ENCODE measurements around the gene PPP4C. TPM values are rescaled to one million over a fixed set of nuclear protein-coding genes. Genes with fewer than 3 reads are reported as not detected.

PPP4C gene
- total RNA-seq, 1 experiment from 2014 or later: 163 TPM

DNA sequence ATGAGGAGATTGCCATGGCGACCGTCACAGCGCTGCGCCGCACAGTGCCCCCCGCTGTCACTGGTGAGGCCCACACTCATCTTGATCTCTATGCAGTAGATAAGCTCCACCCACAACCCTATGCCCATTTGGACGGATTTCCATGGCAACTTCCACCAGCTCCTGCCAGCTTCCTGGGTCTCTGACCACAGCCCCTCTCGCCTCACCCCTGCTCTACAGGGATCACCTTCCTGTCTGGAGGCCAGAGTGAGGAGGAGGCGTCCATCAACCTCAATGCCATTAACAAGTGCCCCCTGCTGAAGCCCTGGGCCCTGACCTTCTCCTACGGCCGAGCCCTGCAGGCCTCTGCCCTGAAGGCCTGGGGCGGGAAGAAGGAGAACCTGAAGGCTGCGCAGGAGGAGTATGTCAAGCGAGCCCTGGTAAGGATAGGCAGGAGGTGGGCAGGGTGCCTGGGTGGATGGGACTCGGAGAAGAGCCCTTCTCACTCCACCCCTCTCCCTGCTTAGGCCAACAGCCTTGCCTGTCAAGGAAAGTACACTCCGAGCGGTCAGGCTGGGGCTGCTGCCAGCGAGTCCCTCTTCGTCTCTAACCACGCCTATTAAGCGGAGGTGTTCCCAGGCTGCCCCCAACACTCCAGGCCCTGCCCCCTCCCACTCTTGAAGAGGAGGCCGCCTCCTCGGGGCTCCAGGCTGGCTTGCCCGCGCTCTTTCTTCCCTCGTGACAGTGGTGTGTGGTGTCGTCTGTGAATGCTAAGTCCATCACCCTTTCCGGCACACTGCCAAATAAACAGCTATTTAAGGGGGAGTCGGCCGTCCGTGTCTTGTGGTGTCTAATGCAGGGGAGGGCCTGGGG lies 6.0 kb upstream of the PPP4C start:
- no peak overlapping the region for H4K91ac ChIP-seq (ENCODE audit: insufficient read length, low read depth, low read length)
- DNase-seq: no peak
- peaks cover 5% of the 10 kb centered on the region for H3K23me2 ChIP-seq (ENCODE audit: insufficient read length, low read depth, low read length, poor library complexity, severe bottlenecking)
- no peak overlapping the region for H2BK15ac ChIP-seq (ENCODE audit: low read depth, low read length)
- H3K27ac ChIP-seq (ENCODE audit: insufficient read length, low read depth, low read length): no peak overlapping the region
- H3K79me2 ChIP-seq (ENCODE audit: insufficient read depth, low read length): peaks cover 12% of the 10 kb centered on the region; the same call in 1 of the 2 replicates
- H2BK12ac ChIP-seq (ENCODE audit: insufficient read length, low read depth, low read length): no peak overlapping the region
- peaks cover 51 to 72% (median 58%) of the 10 kb centered on the region in 3 experiments for H3K36me3 Mint-ChIP-seq (ENCODE audit: insufficient read depth in 1 of 3, low read depth in 3 of 3)
- no peak overlapping the region for H3K4ac ChIP-seq (ENCODE audit: low read depth, low read length)
- H3K79me1 ChIP-seq (ENCODE audit: insufficient read depth, low read depth, low read length, poor library complexity, severe bottlenecking): peaks cover 7% of the 10 kb centered on the region
- no peak overlapping the region for H4K5ac ChIP-seq (ENCODE audit: insufficient read length, low read depth, low read length)
- WGBS (ENCODE audit: extremely low coverage, insufficient read length, low lambda C conversion rate): no CpG with 5 or more reads among the region's 31 CpGs
- no peak for TF ChIP-seq CTCF (conservative IDR thresholded peaks at IDR 0.05)
- no peak overlapping the region for H3K4me2 ChIP-seq (ENCODE audit: insufficient read depth, insufficient read length, low read length)
- H3K4me1 ChIP-seq (ENCODE audit: insufficient read depth, low read length): no peaks in the 10 kb centered on the region; the same call in 1 of the 2 replicates
- H3K27ac Mint-ChIP-seq: peak overlapping the region in 1 of 3 experiments; percentile 70; a peak in 1 of 7 replicates
- H3T11ph ChIP-seq (ENCODE audit: low read length): no peak overlapping the region
- no peaks in the 10 kb centered on the region for H3K27me3 ChIP-seq (ENCODE audit: insufficient read depth, low read length)
- H3K18ac ChIP-seq (ENCODE audit: insufficient read length, low read depth, low read length): no peak overlapping the region
- H2BK120ac ChIP-seq (ENCODE audit: low read depth, low read length, poor library complexity, severe bottlenecking): no peak overlapping the region
- H2BK20ac ChIP-seq (ENCODE audit: low read depth, low read length, poor library complexity, severe bottlenecking): no peak overlapping the region
- no peak overlapping the region for H4K8ac ChIP-seq (replicated peaks; ENCODE audit: insufficient read length, low read depth, low read length)
- H2AK5ac ChIP-seq (ENCODE audit: insufficient read length, low read length): no peak overlapping the region
- peaks cover 12 to 24% of the 10 kb centered on the region in 2 experiments for H3K4me1 Mint-ChIP-seq
- H3K27me3 Mint-ChIP-seq (ENCODE audit: low read depth): no peaks in the 10 kb centered on the region; the same call in 1 of the 2 replicates
- H4K20me1 ChIP-seq (ENCODE audit: control insufficient read depth, insufficient read depth, insufficient read length): no peaks in the 10 kb centered on the region
- peak overlapping the region in 1 of 2 experiments; percentile 23; a peak in 1 of 5 replicates for H3K4me3 Mint-ChIP-seq
- no peak overlapping the region for H2AFZ ChIP-seq (ENCODE audit: low read length)
- no peak overlapping the region for H3K23ac ChIP-seq (ENCODE audit: insufficient read length, low read depth, low read length)
- H2BK5ac ChIP-seq (ENCODE audit: insufficient read length, low read length): no peak overlapping the region
- H3K9me3 ChIP-seq (ENCODE audit: control insufficient read depth, low read depth, low read length): no peaks in the 10 kb centered on the region
- no peak overlapping the region for H3K56ac ChIP-seq (ENCODE audit: insufficient read length, low read depth, low read length)
- no peaks in the 10 kb centered on the region; a peak in 1 of 5 replicates for H3K9me3 Mint-ChIP-seq
- H3K9ac ChIP-seq (ENCODE audit: extremely low read depth, insufficient read length, low read length): no peak overlapping the region
- H3K14ac ChIP-seq (ENCODE audit: insufficient read depth, low read length): no peak overlapping the region
